ENCODE measurements around the gene ZBTB32. TPM values are rescaled to one million over a fixed set of nuclear protein-coding genes. Genes with fewer than 3 reads are reported as not detected.
A peak's percentile ranks its signal among the peaks of the same experiment; 100 is the strongest.
"Not testable (repeated sequence)": the region's sequence is repeated elsewhere in the genome, so short reads cannot be mapped to it uniquely, and the experiment has no call there.

Gene ZBTB32
- polyA plus RNA-seq, 1 of the 3 experiments (the other 2 are of a cell fraction): not detected

DNA sequence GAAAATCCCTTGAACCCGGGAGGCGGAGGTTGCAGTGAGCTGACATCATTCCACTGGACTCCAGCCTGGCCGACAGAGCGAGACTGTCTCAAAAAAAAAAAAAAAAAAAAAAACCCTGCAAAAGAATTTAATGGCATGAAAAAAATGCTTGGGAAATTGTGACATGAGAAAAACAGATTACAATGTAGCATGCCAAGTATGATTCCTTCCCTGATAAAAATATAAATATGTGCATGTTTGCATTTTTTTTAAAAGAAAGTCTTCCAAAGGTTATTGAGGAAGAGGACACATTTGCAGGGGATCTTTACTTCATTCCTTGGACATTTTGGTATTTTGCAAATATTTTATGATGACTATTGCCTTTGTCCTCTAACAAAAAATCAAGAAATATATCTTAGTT, 14.5 kb upstream of the ZBTB32 start:
- POLR2A ChIA-PET: no interaction called here
- 5% methylated on average over 4 of the region's 4 CpGs for WGBS (ENCODE audit: low lambda C conversion rate)
- no peak for DNase-seq

DNA sequence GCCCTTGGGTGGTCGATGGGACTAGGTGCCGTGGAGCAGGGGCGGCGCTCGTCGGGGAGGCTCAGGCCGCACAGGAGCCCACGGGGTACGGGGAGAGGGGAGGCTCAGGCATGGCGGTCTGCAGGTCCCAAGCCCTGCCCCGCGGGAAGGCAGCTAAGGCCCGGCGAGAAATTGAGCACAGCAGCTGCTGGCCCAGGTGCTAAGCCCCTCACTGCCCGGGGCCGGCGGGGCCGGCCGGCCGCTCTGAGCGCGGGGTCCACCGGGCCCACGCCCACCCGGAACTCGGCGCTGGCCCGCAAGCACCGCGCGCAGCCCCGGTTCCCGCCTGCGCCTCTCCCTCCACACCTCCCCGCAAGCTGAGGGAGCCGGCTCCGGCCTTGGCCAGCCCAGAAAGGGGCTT, 13.3 kb upstream of the ZBTB32 start:
- DNase-seq; H3K9me2 ChIP-seq; H3K9me3 ChIP-seq; H3K9ac ChIP-seq; H3K36me3 ChIP-seq (replicated peaks in 1 of 2; ENCODE audit: control insufficient read depth in 1 of 2, insufficient read depth in 2 of 2, low read length in 1 of 2); H3K27ac ChIP-seq (ENCODE audit: low read depth in 2 of 2, low read length in 1 of 2); POLR2A ChIA-PET; H3K4me1 ChIP-seq (ENCODE audit: control insufficient read depth in 1 of 2, insufficient read depth in 2 of 2, low read depth in 1 of 2, low read length in 1 of 2); H3K79me2 ChIP-seq (ENCODE audit: insufficient read depth); H3K27me3 ChIP-seq (ENCODE audit: insufficient read depth); H2AFZ ChIP-seq (ENCODE audit: low read depth); H3K4me3 ChIP-seq (ENCODE audit: low read depth in 2 of 2, low read length in 1 of 2); H3K4me2 ChIP-seq; H4K20me1 ChIP-seq (ENCODE audit: insufficient read depth): not testable (repeated sequence)
- 91% methylated on average over 28 of the region's 37 CpGs for WGBS (ENCODE audit: low lambda C conversion rate)
- peaks cover 11% of the 10 kb centered on the region for H3F3A ChIP-seq (replicated peaks; ENCODE audit: insufficient read depth)
- CTCF ChIA-PET: interaction anchor here (4.1 kb wide), 1 partner anchor 12 kb away, joined by 33 read pairs; the partner anchor contains the start of gene ZBTB32

More for the DNA sequence above, 14.5 kb upstream of the ZBTB32 start:
- H3K36me3 ChIP-seq (replicated peaks in 1 of 2; ENCODE audit: control insufficient read depth in 1 of 2, insufficient read depth in 2 of 2, low read length in 1 of 2): no peaks in the 10 kb centered on the region
- CTCF ChIA-PET: no interaction called here
- H3F3A ChIP-seq (replicated peaks; ENCODE audit: insufficient read depth): peaks cover 11% of the 10 kb centered on the region
- no peaks in the 10 kb centered on the region for H3K79me2 ChIP-seq (ENCODE audit: insufficient read depth)
- no peaks in the 10 kb centered on the region for H4K20me1 ChIP-seq (ENCODE audit: insufficient read depth)
- no peak overlapping the region for H3K9ac ChIP-seq
- H3K4me3 ChIP-seq (ENCODE audit: low read depth in 2 of 2, low read length in 1 of 2): peak overlapping the region in 1 of 2 experiments; percentile 39; a peak in 2 of 4 replicates
- H3K4me2 ChIP-seq: peak overlapping the region; percentile 74
- no peaks in the 10 kb centered on the region for H3K4me1 ChIP-seq (ENCODE audit: control insufficient read depth in 1 of 2, insufficient read depth in 2 of 2, low read depth in 1 of 2, low read length in 1 of 2)
- TF ChIP-seq GABPA (IDR thresholded peaks at IDR 0.05; ENCODE audit: low read depth) (no peak), RFX5 (IDR thresholded peaks at IDR 0.05; ENCODE audit: low read length) (no peak), TCF12 (IDR thresholded peaks at IDR 0.05) (no peak)
- H3K9me3 ChIP-seq: no peaks in the 10 kb centered on the region
- H3K9me2 ChIP-seq: no peaks in the 10 kb centered on the region
- peaks cover 9% of the 10 kb centered on the region; the same call in 1 of the 2 replicates for H3K27me3 ChIP-seq (ENCODE audit: insufficient read depth)
- no peak overlapping the region for H3K27ac ChIP-seq (ENCODE audit: low read depth in 2 of 2, low read length in 1 of 2)
- peak overlapping the region; percentile 84; the same call in 1 of the 2 replicates for H2AFZ ChIP-seq (ENCODE audit: low read depth)

DNA sequence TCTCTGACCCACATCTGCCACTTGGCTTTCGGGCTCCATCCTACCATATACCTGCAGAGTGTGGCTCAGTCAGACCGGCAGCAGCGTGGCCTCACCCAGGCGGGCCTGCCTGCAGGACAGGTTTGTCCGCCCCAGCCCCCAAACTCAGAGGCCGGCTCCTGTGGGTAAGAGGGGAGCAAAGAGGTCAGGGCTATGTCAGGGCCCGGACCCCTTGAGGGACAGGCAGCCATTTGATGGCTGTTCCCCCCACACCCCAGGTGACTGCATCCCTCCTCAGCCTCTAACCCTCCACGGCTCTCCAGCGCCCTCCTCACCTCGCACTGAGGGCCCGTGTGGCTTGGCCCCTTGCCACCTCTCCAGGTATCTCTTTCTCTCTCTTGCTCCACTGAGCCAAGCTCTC, 12.3 kb upstream of the ZBTB32 start:
- DNase-seq: no peak
- ChIA-PET POLR2A (no interaction called here), CTCF (interaction anchor here (0.7 to 4.1 kb wide), 8 partner anchors 11 to 164 kb away, joined by 3 to 33 read pairs (median 6); partner anchors contain the start of genes KIRREL2, PSENEN, U2AF1L4 and ZBTB32)
- Histone ChIP-seq H3K27me3 (ENCODE audit: insufficient read depth) (peaks cover 4% of the 10 kb centered on the region; the same call in 1 of the 2 replicates), H3K36me3 (replicated peaks in 1 of 2; ENCODE audit: control insufficient read depth in 1 of 2, insufficient read depth in 2 of 2, low read length in 1 of 2) (no peaks in the 10 kb centered on the region), H3K79me2 (ENCODE audit: insufficient read depth) (no peaks in the 10 kb centered on the region), H3K9ac (no peak overlapping the region), H3K4me1 (ENCODE audit: control insufficient read depth in 1 of 2, insufficient read depth in 2 of 2, low read depth in 1 of 2, low read length in 1 of 2) (no peaks in the 10 kb centered on the region), H3F3A (replicated peaks; ENCODE audit: insufficient read depth) (peaks cover 11% of the 10 kb centered on the region), H3K9me3 (no peaks in the 10 kb centered on the region), H2AFZ (ENCODE audit: low read depth) (no peak overlapping the region), H3K4me2 (no peak overlapping the region), H3K9me2 (no peaks in the 10 kb centered on the region), H3K4me3 (ENCODE audit: low read depth in 2 of 2, low read length in 1 of 2) (no peak overlapping the region), H4K20me1 (ENCODE audit: insufficient read depth) (no peaks in the 10 kb centered on the region), H3K27ac (ENCODE audit: low read depth in 2 of 2, low read length in 1 of 2) (no peak overlapping the region)
- TF ChIP-seq NFIC (IDR thresholded peaks at IDR 0.05; ENCODE audit: borderline replicate concordance): no peak
- no peak for TF ChIP-seq EP300 (IDR thresholded peaks at IDR 0.05; ENCODE audit: borderline replicate concordance in 1 of 2, low read depth in 1 of 2, low read length in 1 of 2)
- no peak for TF ChIP-seq RFX5 (IDR thresholded peaks at IDR 0.05; ENCODE audit: low read length)
- TF ChIP-seq EZH2phosphoT487 (IDR thresholded peaks at IDR 0.05; ENCODE audit: borderline replicate concordance, low read depth): no peak
- no peak for TF ChIP-seq POLR2AphosphoS5 (IDR thresholded peaks at IDR 0.05; ENCODE audit: low read depth, low read length)
- no peak for TF ChIP-seq TAF1 (IDR thresholded peaks at IDR 0.05; ENCODE audit: borderline replicate concordance, low read depth, low read length)
- TF ChIP-seq RXRA (IDR thresholded peaks at IDR 0.05; ENCODE audit: borderline replicate concordance, low read depth): no peak
- no peak for TF ChIP-seq FOXM1 (IDR thresholded peaks at IDR 0.05; ENCODE audit: low read depth)
- TF ChIP-seq, protein P1, sequence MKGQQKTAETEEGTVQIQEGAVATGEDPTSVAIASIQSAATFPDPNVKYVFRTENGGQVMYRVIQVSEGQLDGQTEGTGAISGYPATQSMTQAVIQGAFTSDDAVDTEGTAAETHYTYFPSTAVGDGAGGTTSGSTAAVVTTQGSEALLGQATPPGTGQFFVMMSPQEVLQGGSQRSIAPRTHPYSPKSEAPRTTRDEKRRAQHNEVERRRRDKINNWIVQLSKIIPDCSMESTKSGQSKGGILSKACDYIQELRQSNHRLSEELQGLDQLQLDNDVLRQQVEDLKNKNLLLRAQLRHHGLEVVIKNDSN (IDR thresholded peaks at IDR 0.05; ENCODE audit: borderline replicate concordance, low read depth): no peak
- TF ChIP-seq, protein P2, sequence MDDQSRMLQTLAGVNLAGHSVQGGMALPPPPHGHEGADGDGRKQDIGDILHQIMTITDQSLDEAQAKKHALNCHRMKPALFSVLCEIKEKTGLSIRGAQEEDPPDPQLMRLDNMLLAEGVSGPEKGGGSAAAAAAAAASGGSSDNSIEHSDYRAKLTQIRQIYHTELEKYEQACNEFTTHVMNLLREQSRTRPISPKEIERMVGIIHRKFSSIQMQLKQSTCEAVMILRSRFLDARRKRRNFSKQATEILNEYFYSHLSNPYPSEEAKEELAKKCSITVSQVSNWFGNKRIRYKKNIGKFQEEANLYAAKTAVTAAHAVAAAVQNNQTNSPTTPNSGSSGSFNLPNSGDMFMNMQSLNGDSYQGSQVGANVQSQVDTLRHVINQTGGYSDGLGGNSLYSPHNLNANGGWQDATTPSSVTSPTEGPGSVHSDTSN (IDR thresholded peaks at IDR 0.05): no peak
- no peak for TF ChIP-seq FOSL2 (IDR thresholded peaks at IDR 0.05; ENCODE audit: borderline replicate concordance, low read depth)
- TF ChIP-seq, protein P3, sequence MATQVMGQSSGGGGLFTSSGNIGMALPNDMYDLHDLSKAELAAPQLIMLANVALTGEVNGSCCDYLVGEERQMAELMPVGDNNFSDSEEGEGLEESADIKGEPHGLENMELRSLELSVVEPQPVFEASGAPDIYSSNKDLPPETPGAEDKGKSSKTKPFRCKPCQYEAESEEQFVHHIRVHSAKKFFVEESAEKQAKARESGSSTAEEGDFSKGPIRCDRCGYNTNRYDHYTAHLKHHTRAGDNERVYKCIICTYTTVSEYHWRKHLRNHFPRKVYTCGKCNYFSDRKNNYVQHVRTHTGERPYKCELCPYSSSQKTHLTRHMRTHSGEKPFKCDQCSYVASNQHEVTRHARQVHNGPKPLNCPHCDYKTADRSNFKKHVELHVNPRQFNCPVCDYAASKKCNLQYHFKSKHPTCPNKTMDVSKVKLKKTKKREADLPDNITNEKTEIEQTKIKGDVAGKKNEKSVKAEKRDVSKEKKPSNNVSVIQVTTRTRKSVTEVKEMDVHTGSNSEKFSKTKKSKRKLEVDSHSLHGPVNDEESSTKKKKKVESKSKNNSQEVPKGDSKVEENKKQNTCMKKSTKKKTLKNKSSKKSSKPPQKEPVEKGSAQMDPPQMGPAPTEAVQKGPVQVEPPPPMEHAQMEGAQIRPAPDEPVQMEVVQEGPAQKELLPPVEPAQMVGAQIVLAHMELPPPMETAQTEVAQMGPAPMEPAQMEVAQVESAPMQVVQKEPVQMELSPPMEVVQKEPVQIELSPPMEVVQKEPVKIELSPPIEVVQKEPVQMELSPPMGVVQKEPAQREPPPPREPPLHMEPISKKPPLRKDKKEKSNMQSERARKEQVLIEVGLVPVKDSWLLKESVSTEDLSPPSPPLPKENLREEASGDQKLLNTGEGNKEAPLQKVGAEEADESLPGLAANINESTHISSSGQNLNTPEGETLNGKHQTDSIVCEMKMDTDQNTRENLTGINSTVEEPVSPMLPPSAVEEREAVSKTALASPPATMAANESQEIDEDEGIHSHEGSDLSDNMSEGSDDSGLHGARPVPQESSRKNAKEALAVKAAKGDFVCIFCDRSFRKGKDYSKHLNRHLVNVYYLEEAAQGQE (IDR thresholded peaks at IDR 0.05; ENCODE audit: low read depth, low read length): no peak
- 81% methylated on average over 10 of the region's 11 CpGs for WGBS (ENCODE audit: low lambda C conversion rate)
